H9 (cell line): ENCODE measurements around the gene COX17. TPM values are rescaled to one million over a fixed set of nuclear protein-coding genes. Genes with fewer than 3 reads are reported as not detected.

Source experiments
- DNase-seq: peaks from one replicate; pipeline ENCODE4 v3.0.0-alpha.2; 2017
- H2AFZ ChIP-seq: one replicate; pipeline ENCODE4 v1.6.1; 2013; ENCODE audit warnings: mild to moderate bottlenecking, low read length, control low read depth, moderate library complexity
- H2AK5ac ChIP-seq: 2 replicates; pipeline ENCODE4 v1.6.1; 2013; ENCODE audit warnings: low read length, control low read depth, mixed read lengths; ENCODE audit not compliant: insufficient read length
- H2BK120ac ChIP-seq: one replicate; pipeline ENCODE4 v1.6.1; 2013; ENCODE audit warnings: low read depth, mild to moderate bottlenecking, low read length, control low read depth, inconsistent platforms; ENCODE audit not compliant: poor library complexity, severe bottlenecking
- H2BK12ac ChIP-seq: 2 replicates; pipeline ENCODE4 v1.6.1; 2013; ENCODE audit warnings: low read length, control low read depth, mixed read lengths, low read depth; ENCODE audit not compliant: insufficient read length
- H2BK15ac ChIP-seq: 2 replicates; pipeline ENCODE4 v1.6.1; 2013; ENCODE audit warnings: low read depth, low read length, control low read depth
- H2BK20ac ChIP-seq: one replicate; pipeline ENCODE4 v1.6.1; 2013; ENCODE audit warnings: low read depth, mild to moderate bottlenecking, low read length, control low read depth, inconsistent platforms; ENCODE audit not compliant: poor library complexity, severe bottlenecking
- H2BK5ac ChIP-seq: 2 replicates; pipeline ENCODE4 v1.6.1; 2013; ENCODE audit warnings: low read length, control low read depth, mixed read lengths; ENCODE audit not compliant: insufficient read length
- H3K14ac ChIP-seq: 2 replicates; pipeline ENCODE4 v1.6.1; 2013; ENCODE audit warnings: low read length, control low read depth; ENCODE audit not compliant: insufficient read depth
- H3K18ac ChIP-seq: 2 replicates; pipeline ENCODE4 v1.6.1; 2013; ENCODE audit warnings: low read depth, mild to moderate bottlenecking, mixed read lengths, low read length, control low read depth; ENCODE audit not compliant: insufficient read length
- H3K23ac ChIP-seq: 2 replicates; pipeline ENCODE4 v1.6.1; 2013; ENCODE audit warnings: low read length, control low read depth, mixed read lengths, low read depth; ENCODE audit not compliant: insufficient read length
- H3K23me2 ChIP-seq: 2 replicates; pipeline ENCODE4 v1.6.1; 2013; ENCODE audit warnings: low read depth, mild to moderate bottlenecking, mixed read lengths, low read length, control low read depth; ENCODE audit not compliant: insufficient read length, poor library complexity, severe bottlenecking
- H3K27ac ChIP-seq: 2 replicates; pipeline ENCODE4 v1.5.1; 2013; ENCODE audit warnings: low read length, control low read depth, mixed read lengths, low read depth; ENCODE audit not compliant: insufficient read length
- H3K27me3 ChIP-seq: 2 replicates; pipeline ENCODE4 v1.6.1; 2013; ENCODE audit warnings: low read length, control low read depth, inconsistent platforms; ENCODE audit not compliant: insufficient read depth
- H3K4ac ChIP-seq: 2 replicates; pipeline ENCODE4 v1.6.1; 2013; ENCODE audit warnings: low read depth, mild to moderate bottlenecking, control low read depth, inconsistent platforms, low read length, moderate library complexity
- H3K4me1 ChIP-seq: 2 replicates; pipeline ENCODE4 v1.6.1; 2013; ENCODE audit warnings: low read length, control low read depth, inconsistent platforms; ENCODE audit not compliant: insufficient read depth
- H3K4me2 ChIP-seq: 2 replicates; pipeline ENCODE4 v1.6.1; 2013; ENCODE audit warnings: low read length, control low read depth, mixed read lengths; ENCODE audit not compliant: insufficient read length, insufficient read depth
- H3K56ac ChIP-seq: 2 replicates; pipeline ENCODE4 v1.6.1; 2013; ENCODE audit warnings: low read depth, mild to moderate bottlenecking, mixed read lengths, low read length, control low read depth; ENCODE audit not compliant: insufficient read length
- H3K79me1 ChIP-seq: 2 replicates; pipeline ENCODE4 v1.6.1; 2013; ENCODE audit warnings: low read depth, mild to moderate bottlenecking, moderate library complexity, low read length, control low read depth, inconsistent platforms; ENCODE audit not compliant: insufficient read depth, poor library complexity, severe bottlenecking
- H3K79me2 ChIP-seq: 2 replicates; pipeline ENCODE4 v1.6.1; 2013; ENCODE audit warnings: low read length, control low read depth, inconsistent platforms; ENCODE audit not compliant: insufficient read depth
- H3K9ac ChIP-seq: 2 replicates; pipeline ENCODE4 v1.6.1; 2013; ENCODE audit warnings: low read length, control low read depth, mixed read lengths; ENCODE audit not compliant: insufficient read length; ENCODE audit errors: extremely low read depth
- H3K9me3 ChIP-seq: one replicate; pipeline ENCODE4 v1.6.1; 2013; ENCODE audit warnings: low read depth, low read length, inconsistent platforms; ENCODE audit not compliant: control insufficient read depth
- H3T11ph ChIP-seq: one replicate; pipeline ENCODE4 v1.6.1; 2013; ENCODE audit warnings: mild to moderate bottlenecking, low read length, control low read depth, inconsistent platforms
- H4K20me1 ChIP-seq: one replicate; pipeline ENCODE4 v1.6.1; 2013; ENCODE audit not compliant: control insufficient read depth, insufficient read length, insufficient read depth
- H4K5ac ChIP-seq: 2 replicates; pipeline ENCODE4 v1.6.1; 2013; ENCODE audit warnings: low read depth, mild to moderate bottlenecking, mixed read lengths, low read length, control low read depth; ENCODE audit not compliant: insufficient read length
- H4K8ac ChIP-seq: replicated peaks from 2 replicates; pipeline ENCODE4 v1.6.1; 2013; ENCODE audit warnings: low read length, control low read depth, mixed read lengths, low read depth; ENCODE audit not compliant: insufficient read length
- H4K91ac ChIP-seq: 2 replicates; pipeline ENCODE4 v1.6.1; 2013; ENCODE audit warnings: low read depth, mild to moderate bottlenecking, moderate library complexity, mixed read lengths, low read length, control low read depth; ENCODE audit not compliant: insufficient read length
- H3K27ac Mint-ChIP-seq, 3 experiments: 2 replicates in 2 of 3; 3 replicates in 1 of 3; pipeline ENCODE4 v1.8.0; 2020 to 2021; ENCODE audit warnings: mixed read lengths in 3 of 3, mild to moderate bottlenecking in 1 of 3, moderate library complexity in 1 of 3
- H3K27me3 Mint-ChIP-seq: 2 replicates; pipeline ENCODE4 v1.8.0; 2021; ENCODE audit warnings: low read depth, mild to moderate bottlenecking, moderate library complexity, mixed read lengths
- H3K36me3 Mint-ChIP-seq, 3 experiments: 2 replicates in 2 of 3; 3 replicates in 1 of 3; pipeline ENCODE4 v1.8.0; 2020 to 2021; ENCODE audit warnings: low read depth in 3 of 3, mixed read lengths in 3 of 3; ENCODE audit not compliant: insufficient read depth in 1 of 3
- H3K4me1 Mint-ChIP-seq, 2 experiments: 2 replicates each; pipeline ENCODE4 v1.8.0; 2020; ENCODE audit warnings: mixed read lengths in 2 of 2
- H3K4me3 Mint-ChIP-seq, 2 experiments: 2 replicates in 1 of 2; 3 replicates in 1 of 2; pipeline ENCODE4 v1.8.0; 2020 to 2021; ENCODE audit warnings: mild to moderate bottlenecking in 2 of 2, mixed read lengths in 2 of 2, moderate library complexity in 1 of 2
- H3K9me3 Mint-ChIP-seq, 2 experiments: 2 replicates in 1 of 2; 3 replicates in 1 of 2; pipeline ENCODE4 v1.8.0; 2020; ENCODE audit warnings: mild to moderate bottlenecking in 2 of 2, mixed read lengths in 2 of 2, moderate library complexity in 1 of 2
- WGBS: extraction: QIAGEN DNeasy Blood & Tissue Kit; methylation state at CpG from one replicate; pipeline ENCODE4 v1.1.7; 2013; ENCODE audit warnings: missing lambda C conversion rate, low lambda C conversion rate, mixed read lengths; ENCODE audit not compliant: insufficient read length; ENCODE audit errors: extremely low coverage; 5-methylcytosine and 5-hydroxymethylcytosine counted together
- total RNA-seq: library from RNA; stranded (reverse); gene quantifications from 2 replicates; pipeline ENCODE4 v1.2.1, GENCODE V29; 2021
- TF ChIP-seq, protein P1 (sequence below): fragments of 200-600 bp; sonication (generic); conservative IDR thresholded peaks from 3 replicates; pipeline ENCODE4 v1.8.0; 2021; ENCODE audit warnings: antibody characterized with exemption, mild to moderate bottlenecking

The COX17 gene
- total RNA-seq, 1 experiment from 2014 or later: 47.0 TPM

DNA sequence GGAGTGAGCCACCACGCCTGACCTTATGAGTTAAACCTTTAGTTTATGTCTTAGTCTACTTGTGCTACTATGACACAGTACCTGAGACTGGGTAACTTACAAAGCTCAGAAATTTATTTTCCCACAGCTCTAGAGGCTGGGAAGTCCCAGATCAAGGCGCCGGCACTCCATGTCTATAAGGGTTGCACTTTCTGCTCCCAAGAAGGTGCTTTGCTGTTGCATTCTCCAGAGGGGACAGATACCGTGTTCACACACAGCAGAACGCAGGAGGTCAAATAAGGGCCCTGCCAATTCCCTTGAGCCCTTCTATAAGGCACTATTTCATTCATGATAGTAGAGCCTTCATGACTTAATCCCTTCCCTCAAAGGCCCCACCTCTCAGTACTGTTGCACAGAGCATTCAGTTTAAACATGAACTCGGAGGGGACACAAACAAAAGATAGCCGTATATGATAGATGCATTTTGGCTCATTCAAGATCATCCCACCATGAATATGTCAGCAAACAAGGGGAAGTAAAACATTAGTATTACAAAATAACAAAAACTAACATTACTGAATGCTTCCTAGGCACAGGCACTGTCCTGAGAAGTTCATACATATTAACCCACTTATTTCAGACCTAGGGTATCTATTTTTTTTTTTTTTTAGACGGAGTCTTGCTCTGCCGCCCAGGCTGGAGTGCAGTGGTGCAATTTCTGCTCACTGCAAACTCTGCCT is 53.0 kb downstream of the COX17 start:
- no peaks in the 10 kb centered on the region for H3K9me3 ChIP-seq
- H3K4me2 ChIP-seq: no peak overlapping the region
- no peaks in the 10 kb centered on the region for H3K79me1 ChIP-seq
- H3K14ac ChIP-seq: no peak overlapping the region
- no peaks in the 10 kb centered on the region for H4K20me1 ChIP-seq
- no peak overlapping the region for H4K5ac ChIP-seq
- no peaks in the 10 kb centered on the region for H3K23me2 ChIP-seq
- no peak overlapping the region for H2BK120ac ChIP-seq
- no peak overlapping the region for H3K27ac ChIP-seq
- no peak overlapping the region for H3K27ac Mint-ChIP-seq
- no CpG with 5 or more reads among the region's 9 CpGs for WGBS
- no peak overlapping the region for H3K9ac ChIP-seq
- no peak for DNase-seq
- no peak overlapping the region for H2AK5ac ChIP-seq
- H2BK15ac ChIP-seq: no peak overlapping the region
- no peak overlapping the region; a peak in 1 of 5 replicates for H3K4me3 Mint-ChIP-seq
- no peak overlapping the region for H3K4ac ChIP-seq
- TF ChIP-seq, protein P1, sequence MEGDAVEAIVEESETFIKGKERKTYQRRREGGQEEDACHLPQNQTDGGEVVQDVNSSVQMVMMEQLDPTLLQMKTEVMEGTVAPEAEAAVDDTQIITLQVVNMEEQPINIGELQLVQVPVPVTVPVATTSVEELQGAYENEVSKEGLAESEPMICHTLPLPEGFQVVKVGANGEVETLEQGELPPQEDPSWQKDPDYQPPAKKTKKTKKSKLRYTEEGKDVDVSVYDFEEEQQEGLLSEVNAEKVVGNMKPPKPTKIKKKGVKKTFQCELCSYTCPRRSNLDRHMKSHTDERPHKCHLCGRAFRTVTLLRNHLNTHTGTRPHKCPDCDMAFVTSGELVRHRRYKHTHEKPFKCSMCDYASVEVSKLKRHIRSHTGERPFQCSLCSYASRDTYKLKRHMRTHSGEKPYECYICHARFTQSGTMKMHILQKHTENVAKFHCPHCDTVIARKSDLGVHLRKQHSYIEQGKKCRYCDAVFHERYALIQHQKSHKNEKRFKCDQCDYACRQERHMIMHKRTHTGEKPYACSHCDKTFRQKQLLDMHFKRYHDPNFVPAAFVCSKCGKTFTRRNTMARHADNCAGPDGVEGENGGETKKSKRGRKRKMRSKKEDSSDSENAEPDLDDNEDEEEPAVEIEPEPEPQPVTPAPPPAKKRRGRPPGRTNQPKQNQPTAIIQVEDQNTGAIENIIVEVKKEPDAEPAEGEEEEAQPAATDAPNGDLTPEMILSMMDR: no peak
- no peaks in the 10 kb centered on the region for H3K36me3 Mint-ChIP-seq
- no peak overlapping the region for H2BK5ac ChIP-seq
- no peaks in the 10 kb centered on the region for H3K4me1 ChIP-seq
- no peak overlapping the region for H2BK20ac ChIP-seq
- no peak overlapping the region for H3K56ac ChIP-seq
- no peak overlapping the region for H2BK12ac ChIP-seq
- no peak overlapping the region for H3T11ph ChIP-seq
- H3K9me3 Mint-ChIP-seq: no peaks in the 10 kb centered on the region; a peak in 1 of 5 replicates
- no peak overlapping the region for H4K8ac ChIP-seq
- no peak overlapping the region for H4K91ac ChIP-seq
- H3K18ac ChIP-seq: no peak overlapping the region
- peaks cover 18 to 21% of the 10 kb centered on the region in 2 experiments for H3K4me1 Mint-ChIP-seq
- no peak overlapping the region for H2AFZ ChIP-seq
- H3K23ac ChIP-seq: no peak overlapping the region
- no peaks in the 10 kb centered on the region; the same call in 1 of the 2 replicates for H3K27me3 ChIP-seq
- no peaks in the 10 kb centered on the region for H3K79me2 ChIP-seq
- H3K27me3 Mint-ChIP-seq: peaks cover 4% of the 10 kb centered on the region
